SK-N-SH treated with all-trans-retinoic acid at 6 μM for 48 hours (cell line): ENCODE data around the gene NOLC1.

Source experiments
- ARNTL ChIP-seq: fragments of 450-650 bp; formaldehyde crosslinking; IDR thresholded peaks from 2 replicates; pipeline ENCODE4 v1.5.0; 2020; ENCODE audit warnings: low read depth, mild to moderate bottlenecking, moderate library complexity, borderline replicate concordance
- BACH2 ChIP-seq: fragments of 250-450 bp; sonication (Bioruptor Pico); IDR thresholded peaks from 2 replicates; pipeline ENCODE4 v1.9.0; 2021; ENCODE audit warnings: mild to moderate bottlenecking, borderline replicate concordance
- GLIS3 ChIP-seq: fragments of 250-450 bp; sonication (Bioruptor Pico); IDR thresholded peaks from 2 replicates; pipeline ENCODE4 v1.5.0; 2020; ENCODE audit warnings: mild to moderate bottlenecking, moderate library complexity
- OSR1 ChIP-seq: fragments of 250-450 bp; sonication (Bioruptor Pico); IDR thresholded peaks from 2 replicates; pipeline ENCODE4 v1.8.0; 2022; ENCODE audit warnings: moderate library complexity, mild to moderate bottlenecking, inconsistent platforms
- PATZ1 ChIP-seq: fragments of 250-450 bp; sonication (Bioruptor Pico); IDR thresholded peaks from 2 replicates; pipeline ENCODE4 v1.8.0; 2020; ENCODE audit warnings: mild to moderate bottlenecking, moderate library complexity, borderline replicate concordance
- PPARA ChIP-seq: fragments of 250-450 bp; sonication (Bioruptor Pico); IDR thresholded peaks from 2 replicates; pipeline ENCODE4 v1.5.0; 2020; ENCODE audit warnings: mild to moderate bottlenecking, borderline replicate concordance
- RARB ChIP-seq: fragments of 250-450 bp; sonication (Bioruptor Pico); IDR thresholded peaks from 2 replicates; pipeline ENCODE4 v1.8.0; 2021; ENCODE audit warnings: mild to moderate bottlenecking, moderate library complexity
- TCF4 ChIP-seq: fragments of 250-450 bp; sonication (Bioruptor Pico); IDR thresholded peaks from 2 replicates; pipeline ENCODE4 v1.8.0; 2021; ENCODE audit warnings: mild to moderate bottlenecking, moderate library complexity, borderline replicate concordance
- TSHZ2 ChIP-seq: fragments of 250-450 bp; sonication (Bioruptor Pico); IDR thresholded peaks from 2 replicates; pipeline ENCODE4 v1.5.0; 2020; ENCODE audit warnings: mild to moderate bottlenecking, moderate library complexity
- ZFP3 ChIP-seq: fragments of 250-450 bp; sonication (Bioruptor Pico); IDR thresholded peaks from 2 replicates; pipeline ENCODE4 v1.5.0; 2020; ENCODE audit warnings: mild to moderate bottlenecking, moderate library complexity
- ZNF70 ChIP-seq: fragments of 450-650 bp; formaldehyde crosslinking; IDR thresholded peaks from 2 replicates; pipeline ENCODE4 v1.5.0; 2020; ENCODE audit warnings: mild to moderate bottlenecking, moderate library complexity
- ZNF8 ChIP-seq: fragments of 450-650 bp; formaldehyde crosslinking; IDR thresholded peaks from 2 replicates; pipeline ENCODE4 v1.5.0; 2020; ENCODE audit warnings: mild to moderate bottlenecking, moderate library complexity

GRCh38 chr10:102140913-102141540, 11.2 kb upstream of the NOLC1 start:
- TF ChIP-seq OSR1 (CRISPR knock-in tag): no peak
- TF ChIP-seq ZNF8 (CRISPR knock-in tag): no peak
- no peak for TF ChIP-seq RARB
- no peak for TF ChIP-seq ZNF70 (CRISPR knock-in tag)
- no peak for TF ChIP-seq GLIS3 (CRISPR knock-in tag)
- no peak for TF ChIP-seq ZFP3 (CRISPR knock-in tag)
- no peak for TF ChIP-seq ARNTL (CRISPR knock-in tag)
- no peak for TF ChIP-seq TSHZ2 (CRISPR knock-in tag)
- TF ChIP-seq BACH2: no peak
- no peak for TF ChIP-seq TCF4 (CRISPR knock-in tag)
- TF ChIP-seq PATZ1 (CRISPR knock-in tag): no peak
- no peak for TF ChIP-seq PPARA (CRISPR knock-in tag)
